Immature natural killer cell (primary cell): ENCODE measurements around the gene TXNRD2. TPM values are rescaled to one million over a fixed set of nuclear protein-coding genes. Genes with fewer than 3 reads are reported as not detected.
"Not testable (repeated sequence)": the region's sequence is repeated elsewhere in the genome, so short reads cannot be mapped to it uniquely, and the experiment has no call there.

ENCODE experiments used
- DNase-seq, 3 donors: peaks; one replicate each; pipeline ENCODE4 v3.0.0; 2022; ENCODE audit warnings: mixed read lengths in 1 of 3
- H3K27ac Mint-ChIP-seq, 6 donors: one replicate each; pipeline ENCODE4 v1.8.0; 2020; ENCODE audit warnings: mixed read lengths in 6 of 6, mild to moderate bottlenecking in 5 of 6, inconsistent platforms in 4 of 6, moderate library complexity in 3 of 6
- H3K27me3 Mint-ChIP-seq, 3 donors: one replicate each; pipeline ENCODE4 v1.8.0; 2020 to 2021; ENCODE audit warnings: low read depth in 3 of 3, mild to moderate bottlenecking in 3 of 3, mixed read lengths in 3 of 3, moderate library complexity in 3 of 3, inconsistent platforms in 1 of 3
- H3K36me3 Mint-ChIP-seq, 3 donors: one replicate each; pipeline ENCODE4 v1.8.0; 2020; ENCODE audit warnings: mixed read lengths in 3 of 3, inconsistent platforms in 2 of 3, mild to moderate bottlenecking in 2 of 3
- H3K4me1 Mint-ChIP-seq, 2 donors: one replicate each; pipeline ENCODE4 v1.8.0; 2020; ENCODE audit warnings: inconsistent platforms in 2 of 2, mild to moderate bottlenecking in 2 of 2, mixed read lengths in 2 of 2, moderate library complexity in 1 of 2
- H3K4me3 Mint-ChIP-seq, 5 donors: one replicate each; pipeline ENCODE4 v1.8.0; 2020; ENCODE audit warnings: mild to moderate bottlenecking in 5 of 5, mixed read lengths in 5 of 5, inconsistent platforms in 3 of 5, moderate library complexity in 3 of 5
- H3K9me3 Mint-ChIP-seq, 6 donors: one replicate each; pipeline ENCODE4 v1.8.0; 2020; ENCODE audit warnings: mild to moderate bottlenecking in 6 of 6, mixed read lengths in 6 of 6, inconsistent platforms in 4 of 6, moderate library complexity in 3 of 6
- polyA plus RNA-seq, 3 donors: library from polyadenylated mRNA; unstranded; fragments of 300-500 nt; fragmentation: Illumina TruSeq; gene quantifications; one replicate each; pipeline ENCODE4 v1.2.3, GENCODE V29; 2021

The TXNRD2 gene
- polyA plus RNA-seq, 3 donors from 2014 or later, result 11.0 to 17.1 (median 15.5) TPM

DNA sequence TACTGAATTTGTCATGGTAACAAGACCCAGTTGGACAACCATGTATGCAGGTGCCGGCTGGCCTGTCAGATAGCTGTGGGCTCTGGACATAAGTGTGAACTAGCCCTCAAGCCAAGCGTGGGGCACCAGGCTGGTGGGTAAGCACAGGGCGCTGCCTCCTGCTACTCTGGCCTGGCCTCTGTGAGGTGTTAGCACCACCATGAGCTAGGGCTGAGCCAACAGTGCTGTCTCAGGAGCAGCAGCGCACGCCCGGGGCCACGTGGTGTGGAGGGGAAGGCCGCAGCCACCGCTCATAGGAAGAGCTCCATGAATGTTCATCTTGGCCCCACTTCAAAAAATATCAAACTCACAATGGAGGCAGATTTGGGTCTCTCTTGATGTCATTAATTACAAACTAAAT lies 51.7 kb downstream of the TXNRD2 start:
- DNase-seq, result no peak
- Mint-ChIP-seq H3K36me3 (peaks cover 7 to 8% (median 8%) of the 10 kb centered on the region in 3 donors), H3K9me3 (no peaks in the 10 kb centered on the region), H3K27ac (peak overlapping the region in 1 of 6 donors; percentile 17), H3K4me3 (no peak overlapping the region), H3K4me1 (peaks cover 11 to 18% of the 10 kb centered on the region in 2 donors), H3K27me3 (peaks cover 0 to 2% (median 0%) of the 10 kb centered on the region in 3 donors)

DNA sequence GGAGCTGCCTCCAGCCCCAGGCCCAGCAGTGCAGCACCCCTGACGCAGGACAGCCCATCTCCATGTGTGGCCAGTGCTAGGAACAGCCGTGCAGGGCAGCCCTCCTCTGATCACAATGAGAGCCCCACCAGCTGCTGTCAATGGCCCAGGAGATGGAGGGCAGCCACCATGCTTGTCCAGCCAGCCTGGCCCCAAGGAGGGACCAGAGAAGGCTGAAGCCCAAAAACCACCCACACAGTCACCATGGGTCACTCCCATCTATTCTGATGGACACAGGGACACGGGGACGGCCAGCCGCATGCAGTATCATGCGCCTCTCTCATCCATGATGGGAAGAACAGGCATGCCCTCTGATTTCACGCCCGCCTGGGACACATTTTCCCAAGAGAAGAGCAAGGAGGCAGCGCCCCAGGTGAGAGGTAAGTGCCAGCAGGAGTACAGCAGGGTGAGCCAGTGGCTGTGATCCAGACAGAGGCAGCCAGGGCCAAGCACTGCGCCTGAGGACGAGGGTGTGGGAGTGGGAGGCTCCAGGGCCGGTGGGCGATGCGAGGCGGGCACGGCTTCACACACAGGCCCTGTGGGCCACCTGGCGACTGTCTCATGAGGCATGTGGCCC lies 53.4 kb downstream of the TXNRD2 start:
- Mint-ChIP-seq H3K36me3 (no peaks in the 10 kb centered on the region), H3K9me3 (no peaks in the 10 kb centered on the region), H3K27ac (no peak overlapping the region), H3K4me3 (no peak overlapping the region), H3K27me3 (peaks cover 0 to 1% (median 0%) of the 10 kb centered on the region in 3 donors), H3K4me1 (peaks cover 11 to 18% of the 10 kb centered on the region in 2 donors)
- no peak for DNase-seq

DNA sequence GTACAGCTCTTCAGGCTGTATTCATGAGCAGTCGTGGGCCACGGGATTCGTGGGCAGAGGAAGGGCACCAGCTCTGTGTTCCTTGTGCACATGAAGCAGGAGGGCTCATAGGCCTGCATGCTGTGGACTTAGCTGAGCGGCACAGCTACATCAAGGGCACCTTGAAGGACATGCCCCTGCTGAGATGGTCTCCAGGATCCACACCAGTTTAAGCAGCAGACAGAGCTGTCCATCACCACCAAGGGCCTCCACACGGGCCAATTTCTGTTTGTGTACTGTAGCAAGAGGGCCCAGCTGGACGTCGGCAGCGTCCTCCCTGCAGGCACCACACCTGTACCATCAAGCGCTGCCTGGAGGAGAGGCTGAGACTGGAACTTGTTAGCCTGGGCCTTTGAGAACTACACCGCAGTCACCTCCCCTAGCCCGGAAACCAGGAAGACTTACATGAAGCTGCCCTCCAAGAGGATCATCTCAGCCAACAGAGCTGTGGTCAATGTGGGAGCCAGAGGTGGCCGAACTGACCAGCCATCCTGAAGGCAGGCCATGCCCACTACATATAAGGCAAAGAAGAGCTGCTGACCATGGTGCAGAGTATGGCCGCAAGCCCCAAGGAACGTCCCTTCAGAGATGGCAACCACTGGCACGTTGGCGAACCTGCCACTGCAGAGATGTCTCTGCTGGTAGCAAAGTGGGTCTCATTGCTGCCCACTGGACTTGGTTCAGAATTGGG lies 54.2 kb downstream of the TXNRD2 start:
- no peak overlapping the region for H3K4me3 Mint-ChIP-seq
- peak overlapping the region in 1 of 6 donors; percentile 22 for H3K27ac Mint-ChIP-seq
- no peaks in the 10 kb centered on the region for H3K36me3 Mint-ChIP-seq
- peaks cover 11 to 15% of the 10 kb centered on the region in 2 donors for H3K4me1 Mint-ChIP-seq
- H3K9me3 Mint-ChIP-seq, result no peaks in the 10 kb centered on the region
- DNase-seq, result no peak
- H3K27me3 Mint-ChIP-seq, result no peaks in the 10 kb centered on the region

DNA sequence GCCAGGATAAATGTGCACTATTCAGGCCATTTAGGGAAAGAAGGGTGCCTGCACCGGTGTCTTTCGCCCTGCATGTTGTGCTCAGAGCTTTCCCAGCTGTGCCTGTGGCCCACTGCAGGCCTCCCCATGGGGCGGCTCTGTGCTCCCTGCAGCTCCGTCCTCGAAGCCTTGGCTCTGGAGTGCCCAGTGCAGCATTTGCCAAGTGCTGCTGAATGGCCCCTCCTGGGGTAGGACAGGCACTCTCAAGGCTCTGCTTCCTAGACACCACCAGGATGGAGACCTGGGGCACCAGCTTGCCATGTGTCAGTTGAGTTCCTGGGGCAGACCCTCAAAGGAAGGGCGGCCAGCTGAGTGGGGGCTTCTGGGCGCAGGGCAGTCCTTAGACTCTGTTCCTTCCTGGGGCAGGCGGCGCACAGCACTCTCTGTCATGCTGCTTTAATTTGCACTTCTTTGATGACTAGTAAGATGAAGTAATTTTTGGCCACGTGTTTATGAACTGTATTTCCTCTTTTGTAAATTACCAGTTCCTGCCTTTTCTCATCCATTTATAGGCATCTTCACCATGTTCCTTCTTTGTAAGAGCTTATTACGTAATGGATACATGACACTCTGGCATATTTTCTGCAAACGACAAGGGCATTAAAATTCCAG lies 54.9 kb downstream of the TXNRD2 start:
- Mint-ChIP-seq H3K9me3 (no peaks in the 10 kb centered on the region), H3K36me3 (no peaks in the 10 kb centered on the region), H3K27ac (peak overlapping the region in 1 of 6 donors; percentile 22), H3K4me3 (no peak overlapping the region), H3K4me1 (peaks cover 6 to 8% of the 10 kb centered on the region in 2 donors), H3K27me3 (no peaks in the 10 kb centered on the region)
- no peak for DNase-seq

DNA sequence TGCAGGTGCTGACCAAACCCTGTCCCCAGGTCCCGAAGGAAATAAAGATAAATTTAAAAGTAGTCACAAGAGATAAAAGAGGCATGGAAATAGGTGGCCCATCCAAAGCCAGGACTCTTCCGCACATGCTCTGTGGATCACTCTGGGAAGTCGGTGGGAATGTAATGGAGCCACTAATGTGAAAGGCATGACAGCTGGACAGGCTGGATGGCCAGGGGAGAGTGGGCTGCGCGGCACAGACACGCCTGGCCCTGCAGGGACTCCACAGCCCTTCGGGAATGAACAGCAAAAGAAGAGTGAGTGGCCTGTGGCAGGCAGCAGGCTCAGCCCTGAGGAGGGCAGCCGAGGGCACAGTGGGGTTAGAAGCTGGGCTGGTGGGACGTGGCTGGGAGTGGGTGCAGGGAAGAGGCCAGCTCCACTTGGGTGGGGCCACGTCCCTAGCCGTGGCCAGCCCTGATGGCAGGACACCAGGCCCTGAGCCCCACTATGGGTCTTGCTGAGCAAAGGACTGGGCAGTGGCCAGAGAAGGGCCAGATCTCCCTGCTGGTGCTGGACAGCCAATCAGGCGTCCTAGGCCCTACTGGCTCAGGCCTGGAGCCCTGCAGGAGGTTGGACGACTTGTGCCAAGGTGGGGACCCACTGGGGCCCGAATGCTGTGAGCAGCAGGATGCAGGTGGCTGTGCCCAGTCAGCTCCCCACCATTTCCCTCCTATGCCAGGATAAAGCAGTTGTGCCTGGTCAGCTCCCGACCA lies 55.6 kb downstream of the TXNRD2 start:
- Mint-ChIP-seq H3K9me3 (no peaks in the 10 kb centered on the region), H3K4me3 (no peak overlapping the region), H3K27ac (no peak overlapping the region), H3K36me3 (no peaks in the 10 kb centered on the region), H3K27me3 (no peaks in the 10 kb centered on the region), H3K4me1 (peaks cover 0 to 1% of the 10 kb centered on the region in 2 donors)
- no peak for DNase-seq

DNA sequence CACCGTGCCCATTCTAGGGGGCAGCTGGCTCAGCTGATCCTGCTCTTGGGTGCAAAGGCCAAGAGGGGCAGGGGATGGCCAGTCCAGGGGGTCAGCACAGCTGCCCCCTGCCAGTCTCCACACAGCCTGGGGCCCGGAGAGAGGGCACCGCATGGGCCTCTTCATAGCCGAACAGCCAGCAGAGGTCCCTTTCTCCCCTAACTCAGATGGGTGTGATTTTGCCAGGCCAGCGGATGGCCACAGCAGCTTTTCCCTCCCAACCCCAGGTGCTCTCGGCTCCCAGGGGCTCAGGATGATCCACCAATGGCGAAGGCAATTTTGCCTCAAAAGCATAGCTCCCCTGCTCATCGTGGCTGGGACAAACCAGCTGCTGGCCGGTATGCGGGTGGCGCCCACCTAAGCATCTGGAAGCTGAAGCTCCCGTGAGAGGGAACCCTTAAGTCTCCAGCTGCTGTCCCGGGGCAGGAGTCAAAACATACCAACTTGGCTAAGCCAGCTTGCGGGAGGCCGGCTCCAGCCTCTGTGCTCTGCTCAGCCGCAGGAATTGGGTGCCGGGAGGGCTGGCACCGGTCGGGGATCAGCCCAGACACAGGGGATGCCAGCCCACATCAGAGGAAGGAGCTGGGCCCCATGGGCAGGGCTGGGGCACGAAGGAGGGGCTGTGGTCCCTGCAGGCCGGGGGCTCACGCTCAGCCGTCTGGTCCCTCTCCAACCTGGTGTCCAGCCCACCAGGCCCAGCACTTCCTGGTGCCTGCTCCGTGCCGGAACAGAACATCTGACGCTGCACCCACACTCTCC lies 56.5 kb downstream of the TXNRD2 start:
- no peaks in the 10 kb centered on the region for H3K27me3 Mint-ChIP-seq
- no peaks in the 10 kb centered on the region for H3K9me3 Mint-ChIP-seq
- DNase-seq, result no peak
- H3K27ac Mint-ChIP-seq, result no peak overlapping the region
- no peak overlapping the region for H3K4me3 Mint-ChIP-seq
- peaks cover 0 to 1% of the 10 kb centered on the region in 2 donors for H3K4me1 Mint-ChIP-seq
- no peaks in the 10 kb centered on the region for H3K36me3 Mint-ChIP-seq

DNA sequence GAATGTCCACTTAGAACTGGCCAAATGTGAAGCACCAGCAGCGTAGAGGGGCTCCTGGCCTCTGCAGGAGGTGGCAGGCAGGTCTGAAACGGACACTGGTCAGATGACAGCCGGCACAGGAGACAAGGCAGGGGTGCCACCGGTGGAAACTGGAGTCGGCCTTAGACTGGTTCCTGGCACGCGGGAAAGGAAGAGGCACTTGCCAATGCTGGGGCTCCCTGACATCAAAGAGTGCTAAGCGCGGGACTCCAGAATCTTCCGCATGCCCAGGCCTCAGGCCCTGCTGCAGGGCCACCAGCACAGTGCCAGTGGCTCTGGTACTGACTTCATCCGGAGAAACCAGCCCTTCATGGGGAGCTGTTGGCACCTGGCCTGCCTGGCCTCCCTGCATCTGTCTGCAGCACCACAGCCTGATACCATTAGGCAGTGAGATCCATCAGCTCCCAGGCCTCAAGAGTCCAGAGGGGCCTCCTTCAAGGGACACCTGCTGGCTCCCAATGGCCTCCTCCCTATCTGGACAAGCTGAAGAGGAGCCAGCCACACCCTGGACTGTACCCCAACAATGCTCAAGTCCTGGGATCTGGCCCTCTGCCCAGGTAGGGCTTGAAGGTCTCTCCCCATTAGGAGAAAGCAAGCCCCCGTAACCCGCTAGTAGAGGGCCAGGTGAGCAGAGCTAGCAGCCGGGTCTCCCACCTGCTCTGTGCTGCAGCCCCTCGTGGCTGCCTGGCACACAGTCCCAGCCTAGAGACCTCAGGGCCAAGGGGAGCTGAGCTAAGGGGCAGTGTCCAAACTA lies 57.3 kb downstream of the TXNRD2 start:
- Mint-ChIP-seq H3K9me3 (no peaks in the 10 kb centered on the region), H3K27ac (no peak overlapping the region), H3K4me3 (no peak overlapping the region), H3K27me3 (no peaks in the 10 kb centered on the region), H3K36me3 (no peaks in the 10 kb centered on the region), H3K4me1 (no peaks in the 10 kb centered on the region)
- DNase-seq, result no peak

DNA sequence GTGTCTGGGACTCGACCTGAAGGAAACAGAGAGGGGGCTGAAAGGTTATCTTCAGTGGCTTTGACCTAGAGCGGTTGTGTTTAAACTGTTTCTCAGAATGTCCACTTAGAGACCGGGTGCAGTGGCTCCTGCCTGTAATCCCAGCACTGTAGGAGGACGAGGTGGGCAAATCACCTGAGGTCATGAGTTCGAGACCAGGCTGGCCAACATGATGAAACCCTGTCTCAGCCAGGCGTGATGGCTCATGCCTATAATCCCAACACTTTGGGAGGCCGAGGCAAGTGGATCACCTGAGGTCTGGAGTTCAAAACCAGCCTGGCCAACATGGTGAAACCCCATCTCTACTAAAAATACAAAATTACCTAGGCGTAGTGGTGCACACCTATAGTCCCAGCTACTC lies 58.2 kb downstream of the TXNRD2 start:
- H3K4me1 Mint-ChIP-seq, H3K27me3 Mint-ChIP-seq, DNase-seq, H3K36me3 Mint-ChIP-seq, H3K27ac Mint-ChIP-seq, H3K9me3 Mint-ChIP-seq, H3K4me3 Mint-ChIP-seq: not testable (repeated sequence)

DNA sequence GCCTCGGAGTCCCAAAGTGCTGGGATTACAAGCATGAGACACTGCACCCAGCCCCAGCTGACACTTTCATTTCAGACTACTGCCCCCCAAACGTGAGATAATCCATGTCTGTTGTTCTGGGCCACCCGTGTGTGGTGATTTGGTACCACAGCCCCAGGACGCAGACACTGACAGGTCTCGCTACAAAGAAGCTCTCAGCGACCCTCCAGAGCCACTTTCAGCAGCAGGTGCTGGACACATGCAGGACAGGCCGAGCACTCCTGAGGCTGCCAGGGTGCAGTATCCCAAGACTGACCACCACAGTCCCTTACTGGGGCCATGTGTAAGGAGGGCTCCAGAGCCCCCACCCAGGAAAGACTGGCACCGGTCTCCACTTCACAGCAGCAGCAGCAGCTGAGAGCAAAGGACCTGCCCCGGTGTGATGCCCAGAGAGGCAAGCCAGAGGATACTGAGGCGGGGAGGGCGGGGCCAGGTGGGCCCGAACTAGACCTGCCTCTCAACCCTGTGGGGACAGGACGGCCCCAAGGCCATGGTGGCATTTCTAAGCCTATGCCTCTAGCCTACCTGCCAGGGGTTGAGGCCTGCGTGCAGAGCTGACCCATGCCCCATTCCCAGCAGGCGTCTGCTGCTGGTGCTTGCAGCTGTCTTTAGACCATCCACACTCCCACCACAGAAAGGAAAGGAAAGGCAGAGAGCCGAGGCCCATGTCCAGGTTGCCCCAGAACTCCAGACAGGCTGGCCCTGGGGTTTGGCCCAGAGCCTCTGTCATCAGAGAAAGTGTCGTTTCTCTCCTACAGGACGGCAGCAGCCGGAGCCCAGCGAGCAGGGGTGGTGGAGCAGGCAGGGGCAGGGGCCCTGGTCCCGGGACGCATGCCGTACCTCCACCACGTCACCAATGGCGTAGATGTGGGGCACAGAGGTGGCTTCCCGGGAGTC lies 58.9 kb downstream of the TXNRD2 start:
- Mint-ChIP-seq H3K36me3 (no peaks in the 10 kb centered on the region), H3K27me3 (no peaks in the 10 kb centered on the region), H3K9me3 (no peaks in the 10 kb centered on the region), H3K4me1 (no peaks in the 10 kb centered on the region), H3K4me3 (no peak overlapping the region), H3K27ac (no peak overlapping the region)
- DNase-seq, result no peak

DNA sequence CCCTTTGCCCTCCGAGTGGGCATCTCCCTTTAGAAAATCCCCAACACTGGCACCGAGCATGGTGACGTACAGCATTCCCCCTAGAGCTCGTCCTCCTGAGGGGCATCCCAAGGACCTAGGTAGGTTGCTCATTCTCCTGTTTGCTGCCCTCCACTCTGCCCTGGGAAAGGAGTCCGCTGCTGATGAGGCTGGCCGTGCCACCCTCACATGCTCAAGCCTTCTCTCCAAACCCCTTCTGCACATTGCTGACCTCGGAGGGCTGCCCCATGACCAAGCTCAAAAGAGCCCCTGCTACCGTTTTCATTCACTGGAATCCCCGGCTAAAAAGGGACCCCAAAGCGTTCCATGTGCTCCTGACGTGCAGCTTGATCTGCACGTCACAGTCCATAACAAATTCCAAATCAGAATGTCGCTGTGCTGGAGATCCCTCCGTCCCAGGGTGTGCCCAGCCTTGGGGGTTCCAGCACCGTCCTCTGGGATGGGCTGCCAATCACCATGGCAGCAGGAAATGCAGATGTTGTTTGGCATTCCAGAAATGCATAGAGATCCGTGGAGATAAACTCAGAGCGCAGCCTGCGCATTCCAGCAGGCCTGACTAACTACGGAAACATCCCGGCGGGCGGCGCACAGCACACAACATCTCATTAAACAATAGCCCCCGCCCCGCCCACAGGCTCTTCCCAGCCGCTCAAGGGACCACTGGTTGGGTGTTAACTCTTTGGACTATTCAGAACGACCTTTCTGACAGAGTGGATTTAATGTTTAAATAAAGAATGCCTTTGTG lies 60.6 kb downstream of the TXNRD2 start:
- Mint-ChIP-seq H3K27ac (no peak overlapping the region), H3K4me1 (no peaks in the 10 kb centered on the region), H3K36me3 (no peaks in the 10 kb centered on the region), H3K9me3 (no peaks in the 10 kb centered on the region), H3K4me3 (no peak overlapping the region), H3K27me3 (no peaks in the 10 kb centered on the region)
- no peak for DNase-seq

DNA sequence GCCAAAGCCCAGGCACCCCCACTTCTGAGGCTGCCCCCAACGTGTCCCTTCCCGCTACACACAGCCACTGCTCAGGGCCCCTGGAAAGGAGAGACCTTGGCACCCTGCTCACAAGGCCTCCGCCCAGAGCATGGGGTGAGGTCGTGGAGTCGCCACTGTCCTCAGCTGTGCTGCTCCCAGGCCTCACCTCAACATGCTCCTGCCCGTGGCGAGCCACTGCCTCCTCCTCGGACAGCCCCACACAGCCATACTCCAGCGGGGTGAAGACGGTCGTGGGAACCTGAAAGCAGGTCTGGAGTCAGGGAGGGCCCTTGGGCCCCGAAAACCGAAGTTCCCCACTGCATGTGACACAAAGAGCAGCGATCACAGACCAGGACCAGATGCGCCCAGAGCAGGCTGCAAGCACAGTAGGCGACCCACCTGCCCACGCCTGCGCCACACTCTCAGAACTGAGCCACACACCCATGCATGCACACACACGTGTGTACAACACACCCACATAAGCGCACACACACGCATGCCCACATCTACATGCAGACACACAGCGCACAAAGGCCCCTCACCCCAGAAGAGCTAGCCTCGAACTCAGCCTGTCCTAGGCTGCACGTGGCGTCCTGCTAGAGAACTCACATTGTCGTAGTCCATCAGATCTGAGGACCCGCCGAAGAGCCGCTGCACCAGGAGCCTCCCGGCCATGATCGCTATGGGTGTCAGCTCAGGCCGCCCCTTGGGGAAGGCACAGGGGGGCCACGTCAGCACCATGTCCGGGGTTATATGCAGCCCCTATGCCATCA lies 61.4 kb downstream of the TXNRD2 start:
- H3K9me3 Mint-ChIP-seq, result no peaks in the 10 kb centered on the region
- no peak overlapping the region for H3K27ac Mint-ChIP-seq
- no peak for DNase-seq
- H3K27me3 Mint-ChIP-seq, result no peaks in the 10 kb centered on the region
- H3K36me3 Mint-ChIP-seq, result no peaks in the 10 kb centered on the region
- no peak overlapping the region for H3K4me3 Mint-ChIP-seq
- no peaks in the 10 kb centered on the region for H3K4me1 Mint-ChIP-seq
